MM.1S (cell line): ENCODE measurements around the gene CXADR.

Source experiments
- DNase-seq: peaks from one replicate; pipeline ENCODE4 v3.0.0-alpha.2; 2015
- H2AFZ ChIP-seq: fragments of 300-600 bp; sonication (generic); 2 replicates; pipeline ENCODE4 v1.6.0; 2016; ENCODE audit warnings: antibody characterized with exemption, low read length
- H3F3A ChIP-seq: fragments of 300-600 bp; sonication (generic); 2 replicates; pipeline ENCODE4 v1.6.1; 2016; ENCODE audit warnings: mild to moderate bottlenecking, antibody characterized with exemption, low read length, moderate library complexity, mixed read lengths; ENCODE audit not compliant: insufficient read depth
- H3K27ac ChIP-seq: fragments of 300-600 bp; sonication (generic); 2 replicates; pipeline ENCODE4 v1.5.1; 2016; ENCODE audit warnings: mild to moderate bottlenecking, low read length
- H3K27me3 ChIP-seq: fragments of 300-600 bp; sonication (generic); replicated peaks from 2 replicates; pipeline ENCODE4 v1.6.0; 2016; ENCODE audit warnings: low read length; ENCODE audit not compliant: insufficient read depth
- H3K36me3 ChIP-seq: fragments of 300-600 bp; sonication (generic); replicated peaks from 2 replicates; pipeline ENCODE4 v1.6.1; 2016; ENCODE audit warnings: mild to moderate bottlenecking, low read length, mixed read lengths; ENCODE audit not compliant: insufficient read depth
- H3K4me1 ChIP-seq: fragments of 300-600 bp; sonication (generic); 2 replicates; pipeline ENCODE4 v1.6.1; 2016; ENCODE audit warnings: low read length, mixed read lengths
- H3K4me2 ChIP-seq: fragments of 300-600 bp; sonication (generic); 2 replicates; pipeline ENCODE4 v1.6.0; 2016; ENCODE audit warnings: low read depth, low read length
- H3K4me3 ChIP-seq: fragments of 300-600 bp; sonication (generic); 2 replicates; pipeline ENCODE4 v1.5.1; 2016; ENCODE audit warnings: low read length, mixed read lengths
- H3K79me2 ChIP-seq: fragments of 300-600 bp; sonication (generic); 2 replicates; pipeline ENCODE4 v1.6.1; 2016; ENCODE audit warnings: mixed run types, low read length, mixed read lengths
- H3K9ac ChIP-seq: fragments of 300-600 bp; sonication (generic); 2 replicates; pipeline ENCODE4 v1.6.1; 2016; ENCODE audit warnings: low read length, mixed read lengths
- H3K9me2 ChIP-seq: fragments of 300-600 bp; sonication (generic); replicated peaks from 2 replicates; pipeline ENCODE4 v1.6.1; 2016; ENCODE audit warnings: mild to moderate bottlenecking, low read length, mixed read lengths; ENCODE audit not compliant: insufficient read depth
- H3K9me3 ChIP-seq: fragments of 300-600 bp; sonication (generic); replicated peaks from 2 replicates; pipeline ENCODE4 v1.6.1; 2016; ENCODE audit warnings: mild to moderate bottlenecking, low read length, mixed read lengths; ENCODE audit not compliant: insufficient read depth
- H4K20me1 ChIP-seq: fragments of 300-600 bp; sonication (generic); 2 replicates; pipeline ENCODE4 v1.6.1; 2016; ENCODE audit warnings: mild to moderate bottlenecking, low read length, moderate library complexity, mixed read lengths; ENCODE audit not compliant: insufficient read depth
- EZH2 ChIP-seq: fragments of 300-600 bp; sonication (generic); optimal IDR thresholded peaks from 2 replicates; pipeline ENCODE3; 2017; ENCODE audit warnings: low read depth, mild to moderate bottlenecking, antibody characterized with exemption, low read length, mixed read lengths
- EZH2phosphoT487 ChIP-seq: fragments of 300-600 bp; sonication (generic); IDR thresholded peaks from 2 replicates; pipeline ENCODE4 v1.6.1; 2018; ENCODE audit warnings: antibody characterized with exemption, low read length
- TF ChIP-seq, protein P1 (sequence below): fragments of 300-600 bp; sonication (generic); IDR thresholded peaks from 2 replicates; pipeline ENCODE4 v1.5.1; 2016; ENCODE audit warnings: antibody characterized with exemption, low read length, mixed read lengths

CXADR gene

DNA sequence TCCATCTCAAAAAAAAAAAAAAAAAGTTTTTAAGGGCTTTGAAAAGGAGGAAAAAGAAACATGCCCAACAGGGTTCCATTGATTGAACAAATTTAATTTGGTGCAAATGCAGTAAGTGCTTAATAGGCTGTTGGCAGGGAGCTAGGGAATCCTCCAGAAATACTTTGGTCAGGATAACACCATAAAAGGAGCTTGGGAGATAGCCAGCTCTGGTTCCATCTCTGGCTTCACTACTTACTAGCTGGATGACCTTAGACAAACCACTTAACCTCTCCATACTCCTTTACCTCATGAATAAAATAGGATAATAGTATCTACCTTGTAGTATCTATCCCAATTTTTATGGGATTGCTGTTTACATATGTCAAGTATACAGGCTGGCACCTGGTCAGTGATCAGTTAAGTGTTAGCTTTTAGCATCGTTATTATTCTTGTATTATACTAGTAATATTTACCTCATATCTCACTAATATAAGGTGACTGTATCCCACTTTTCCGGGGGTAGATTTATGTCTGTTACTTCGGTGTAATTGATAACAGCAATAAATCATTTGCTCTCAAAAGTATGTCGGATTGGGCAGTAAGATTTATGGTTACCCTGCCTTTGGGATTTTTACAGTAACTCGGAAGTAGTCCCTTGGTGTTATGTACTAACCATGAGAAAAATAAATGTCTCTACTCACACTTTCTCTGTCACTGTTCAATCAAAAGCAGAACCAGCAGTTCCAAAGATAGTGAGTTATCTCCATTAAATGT is 63.4 kb downstream of the CXADR start:
- Histone ChIP-seq H4K20me1 (no peaks in the 10 kb centered on the region), H3K4me1 (no peaks in the 10 kb centered on the region), H3K4me3 (no peak overlapping the region), H3K79me2 (no peaks in the 10 kb centered on the region), H3K27me3 (no peaks in the 10 kb centered on the region), H3K36me3 (no peaks in the 10 kb centered on the region), H2AFZ (no peak overlapping the region), H3K4me2 (no peak overlapping the region), H3K9me3 (no peaks in the 10 kb centered on the region), H3K9ac (no peak overlapping the region), H3K9me2 (no peaks in the 10 kb centered on the region), H3F3A (no peaks in the 10 kb centered on the region), H3K27ac (no peak overlapping the region)
- DNase-seq = no peak
- TF ChIP-seq, protein P1, sequence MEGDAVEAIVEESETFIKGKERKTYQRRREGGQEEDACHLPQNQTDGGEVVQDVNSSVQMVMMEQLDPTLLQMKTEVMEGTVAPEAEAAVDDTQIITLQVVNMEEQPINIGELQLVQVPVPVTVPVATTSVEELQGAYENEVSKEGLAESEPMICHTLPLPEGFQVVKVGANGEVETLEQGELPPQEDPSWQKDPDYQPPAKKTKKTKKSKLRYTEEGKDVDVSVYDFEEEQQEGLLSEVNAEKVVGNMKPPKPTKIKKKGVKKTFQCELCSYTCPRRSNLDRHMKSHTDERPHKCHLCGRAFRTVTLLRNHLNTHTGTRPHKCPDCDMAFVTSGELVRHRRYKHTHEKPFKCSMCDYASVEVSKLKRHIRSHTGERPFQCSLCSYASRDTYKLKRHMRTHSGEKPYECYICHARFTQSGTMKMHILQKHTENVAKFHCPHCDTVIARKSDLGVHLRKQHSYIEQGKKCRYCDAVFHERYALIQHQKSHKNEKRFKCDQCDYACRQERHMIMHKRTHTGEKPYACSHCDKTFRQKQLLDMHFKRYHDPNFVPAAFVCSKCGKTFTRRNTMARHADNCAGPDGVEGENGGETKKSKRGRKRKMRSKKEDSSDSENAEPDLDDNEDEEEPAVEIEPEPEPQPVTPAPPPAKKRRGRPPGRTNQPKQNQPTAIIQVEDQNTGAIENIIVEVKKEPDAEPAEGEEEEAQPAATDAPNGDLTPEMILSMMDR = no peak
- TF ChIP-seq EZH2 = no peak
- no peak for TF ChIP-seq EZH2phosphoT487

DNA sequence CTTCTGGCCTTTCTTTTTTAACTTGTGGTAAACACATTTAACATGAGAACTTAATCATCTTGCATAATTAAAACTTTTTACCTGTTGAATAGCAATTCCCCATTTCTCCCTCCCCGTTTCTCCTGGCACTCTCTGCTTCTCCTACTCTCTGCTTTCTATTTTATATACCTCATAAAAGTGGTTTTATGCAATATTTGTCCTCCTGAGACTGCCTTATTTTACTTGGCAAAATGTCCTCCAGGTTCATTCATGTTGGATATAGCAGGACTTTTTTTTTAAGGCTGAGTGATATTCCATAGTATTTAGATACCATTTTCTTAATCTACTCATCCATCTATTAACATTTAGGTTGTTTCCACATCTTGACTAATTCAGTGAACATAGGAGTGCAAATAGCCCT is 64.9 kb downstream of the CXADR start:
- Histone ChIP-seq H2AFZ (no peak overlapping the region), H3K9ac (no peak overlapping the region), H3K36me3 (no peaks in the 10 kb centered on the region), H3K27ac (no peak overlapping the region), H3K4me1 (no peaks in the 10 kb centered on the region), H3K4me2 (no peak overlapping the region), H3K9me3 (no peaks in the 10 kb centered on the region), H3K9me2 (no peaks in the 10 kb centered on the region), H4K20me1 (no peaks in the 10 kb centered on the region), H3K79me2 (no peaks in the 10 kb centered on the region), H3K27me3 (no peaks in the 10 kb centered on the region), H3K4me3 (no peak overlapping the region), H3F3A (no peaks in the 10 kb centered on the region)
- TF ChIP-seq, protein P1 = no peak
- no peak for TF ChIP-seq EZH2
- TF ChIP-seq EZH2phosphoT487 = no peak
- no peak for DNase-seq

DNA sequence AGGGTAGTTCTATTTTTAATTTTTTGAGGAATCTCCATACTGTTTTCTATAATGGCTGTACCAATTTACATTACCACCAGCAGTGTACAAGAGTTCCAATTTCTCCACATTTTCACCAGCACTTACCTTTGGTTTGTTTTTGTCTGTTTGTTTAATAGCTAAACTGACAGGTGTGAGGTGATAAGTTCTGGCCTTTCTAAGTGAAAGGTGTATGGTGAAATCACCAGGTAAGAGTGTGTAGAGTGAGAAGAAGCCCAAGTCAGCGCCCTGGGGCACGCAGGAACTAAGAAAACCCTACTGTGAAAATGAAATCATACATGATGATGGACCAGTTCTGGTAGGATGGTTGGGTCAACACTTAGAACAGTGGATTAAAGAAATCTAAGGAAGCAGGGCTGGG is 65.3 kb downstream of the CXADR start:
- H3K27ac ChIP-seq = no peak overlapping the region

More for the DNA sequence above, 65.3 kb downstream of the CXADR start:
- Histone ChIP-seq H3K9me3 (no peaks in the 10 kb centered on the region), H4K20me1 (no peaks in the 10 kb centered on the region), H2AFZ (no peak overlapping the region), H3K4me1 (no peaks in the 10 kb centered on the region), H3F3A (no peaks in the 10 kb centered on the region), H3K9ac (no peak overlapping the region), H3K4me2 (no peak overlapping the region), H3K9me2 (no peaks in the 10 kb centered on the region), H3K79me2 (no peaks in the 10 kb centered on the region), H3K36me3 (no peaks in the 10 kb centered on the region), H3K27me3 (no peaks in the 10 kb centered on the region), H3K4me3 (no peak overlapping the region)
- DNase-seq = no peak
- TF ChIP-seq EZH2 = no peak
- TF ChIP-seq, protein P1 = no peak
- TF ChIP-seq EZH2phosphoT487 = no peak
